ENCODE data around the gene TRIM60. TPM values are rescaled to one million over a fixed set of nuclear protein-coding genes. Genes with fewer than 3 reads are reported as not detected.

The TRIM60 gene
- total RNA-seq, 2 donors from 2014 or later = not detected

DNA sequence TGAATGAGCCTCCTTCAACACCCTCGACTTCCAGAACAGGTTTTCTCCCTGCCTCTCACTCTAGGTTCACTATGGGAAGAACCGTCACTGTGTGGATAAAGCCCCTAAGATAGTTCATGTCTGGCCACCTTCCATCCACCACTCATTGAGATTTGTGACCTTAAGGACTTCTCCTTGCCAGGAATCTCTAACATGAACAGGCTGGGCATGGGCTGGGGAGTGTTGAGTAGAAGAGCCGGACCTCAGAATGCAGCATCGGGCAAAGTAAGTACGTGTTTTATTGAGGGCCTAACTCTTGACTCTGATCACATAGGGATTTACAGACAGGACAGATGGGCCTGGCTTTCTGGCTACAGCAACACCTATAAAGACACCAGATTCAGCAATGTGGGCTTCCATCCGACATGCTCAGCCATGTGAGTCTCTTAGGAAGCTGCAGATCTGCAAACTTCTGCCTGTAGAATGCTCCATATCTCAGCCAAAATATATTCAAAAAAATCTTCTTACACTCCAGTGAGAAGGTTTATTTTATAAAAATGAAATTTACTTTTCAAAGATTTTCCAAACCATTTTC, 26.4 kb upstream of the TRIM60 start:
- no peaks in the 10 kb centered on the region for H3K4me1 ChIP-seq
- DNase-seq (no peak), ATAC-seq (no peak)
- no peak overlapping the region for H3K27ac ChIP-seq
- H3K27me3 ChIP-seq = no peaks in the 10 kb centered on the region
- H3K36me3 ChIP-seq (replicated peaks in 1 of 2; ENCODE audit: insufficient read depth in 1 of 2, low read depth in 2 of 2) = no peaks in the 10 kb centered on the region
- intact Hi-C loops (cut with DNase I) = no loop called here
- whole genome bisulfite sequencing, 2 donors = 65 to 69% methylated on average over 6 of the region's 6 CpGs
- H3K4me3 ChIP-seq = no peak overlapping the region
- TF ChIP-seq POLR2A (IDR thresholded peaks at IDR 0.05) = no peak
- TF ChIP-seq, protein P1, sequence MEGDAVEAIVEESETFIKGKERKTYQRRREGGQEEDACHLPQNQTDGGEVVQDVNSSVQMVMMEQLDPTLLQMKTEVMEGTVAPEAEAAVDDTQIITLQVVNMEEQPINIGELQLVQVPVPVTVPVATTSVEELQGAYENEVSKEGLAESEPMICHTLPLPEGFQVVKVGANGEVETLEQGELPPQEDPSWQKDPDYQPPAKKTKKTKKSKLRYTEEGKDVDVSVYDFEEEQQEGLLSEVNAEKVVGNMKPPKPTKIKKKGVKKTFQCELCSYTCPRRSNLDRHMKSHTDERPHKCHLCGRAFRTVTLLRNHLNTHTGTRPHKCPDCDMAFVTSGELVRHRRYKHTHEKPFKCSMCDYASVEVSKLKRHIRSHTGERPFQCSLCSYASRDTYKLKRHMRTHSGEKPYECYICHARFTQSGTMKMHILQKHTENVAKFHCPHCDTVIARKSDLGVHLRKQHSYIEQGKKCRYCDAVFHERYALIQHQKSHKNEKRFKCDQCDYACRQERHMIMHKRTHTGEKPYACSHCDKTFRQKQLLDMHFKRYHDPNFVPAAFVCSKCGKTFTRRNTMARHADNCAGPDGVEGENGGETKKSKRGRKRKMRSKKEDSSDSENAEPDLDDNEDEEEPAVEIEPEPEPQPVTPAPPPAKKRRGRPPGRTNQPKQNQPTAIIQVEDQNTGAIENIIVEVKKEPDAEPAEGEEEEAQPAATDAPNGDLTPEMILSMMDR (IDR thresholded peaks at IDR 0.05) = no peak
- no peaks in the 10 kb centered on the region for H3K9me3 ChIP-seq

DNA sequence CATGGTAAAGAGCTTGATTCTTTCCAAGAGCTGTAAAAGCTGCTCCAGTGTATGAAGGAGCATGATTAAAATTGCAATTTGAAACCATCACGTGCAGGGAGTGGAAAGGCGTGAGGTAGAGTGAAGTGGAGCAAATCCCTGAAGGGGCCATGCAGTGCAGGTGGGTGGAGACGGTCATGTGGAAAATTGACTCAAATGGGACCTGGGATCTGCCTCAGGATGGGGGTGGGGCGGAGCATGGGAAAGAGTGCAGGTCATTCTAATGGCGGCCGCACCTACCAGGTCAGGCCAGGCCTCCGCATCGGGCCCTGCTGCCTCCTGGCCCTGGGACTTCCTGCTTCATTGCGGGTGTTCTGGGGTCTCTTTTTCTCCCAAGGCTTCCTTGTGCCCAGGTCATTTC, 25.3 kb upstream of the TRIM60 start:
- H3K27ac ChIP-seq = no peak overlapping the region
- no peaks in the 10 kb centered on the region for H3K4me1 ChIP-seq
- intact Hi-C loops (cut with DNase I) = no loop called here
- ATAC-seq (no peak), DNase-seq (no peak)
- no peaks in the 10 kb centered on the region for H3K9me3 ChIP-seq
- no peak overlapping the region for H3K4me3 ChIP-seq
- no peaks in the 10 kb centered on the region for H3K27me3 ChIP-seq
- 72 to 80% methylated on average over 7 to 9 of the region's 9 CpGs for WGBS, 2 donors
- TF ChIP-seq, protein P1 (IDR thresholded peaks at IDR 0.05) = no peak
- no peak for TF ChIP-seq POLR2A (IDR thresholded peaks at IDR 0.05)
- no peaks in the 10 kb centered on the region for H3K36me3 ChIP-seq (replicated peaks in 1 of 2; ENCODE audit: insufficient read depth in 1 of 2, low read depth in 2 of 2)

DNA sequence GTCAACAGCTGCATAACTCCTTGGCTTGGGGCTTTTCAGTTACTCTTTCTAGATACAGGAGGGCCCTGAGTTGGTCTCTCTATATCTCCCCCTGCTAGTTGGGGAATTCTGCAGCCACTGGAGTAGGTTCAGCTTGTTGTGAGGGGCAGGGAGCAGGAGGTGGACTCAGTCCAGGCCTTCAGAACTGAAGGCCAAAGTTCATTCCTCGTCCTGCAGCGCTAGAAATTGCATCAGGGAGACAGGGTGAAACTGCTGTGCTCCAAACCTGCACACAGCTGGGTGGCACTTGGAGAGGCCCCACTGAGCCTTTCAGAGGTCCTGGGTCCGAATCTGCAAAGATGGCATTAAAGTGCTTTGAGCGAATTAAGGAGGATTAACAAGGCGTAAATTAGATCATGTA, 24.9 kb upstream of the TRIM60 start:
- Histone ChIP-seq H3K36me3 (replicated peaks in 1 of 2; ENCODE audit: insufficient read depth in 1 of 2, low read depth in 2 of 2) (no peaks in the 10 kb centered on the region), H3K27ac (no peak overlapping the region), H3K4me1 (no peaks in the 10 kb centered on the region), H3K27me3 (no peaks in the 10 kb centered on the region), H3K4me3 (no peak overlapping the region), H3K9me3 (no peaks in the 10 kb centered on the region)
- WGBS, 2 donors = 43 to 70% methylated on average over 5 of the region's 5 CpGs
- DNase-seq (no peak), ATAC-seq (no peak)
- intact Hi-C loops (cut with DNase I) = no loop called here
- TF ChIP-seq POLR2A (IDR thresholded peaks at IDR 0.05) = no peak
- TF ChIP-seq, protein P1 (IDR thresholded peaks at IDR 0.05) = no peak

DNA sequence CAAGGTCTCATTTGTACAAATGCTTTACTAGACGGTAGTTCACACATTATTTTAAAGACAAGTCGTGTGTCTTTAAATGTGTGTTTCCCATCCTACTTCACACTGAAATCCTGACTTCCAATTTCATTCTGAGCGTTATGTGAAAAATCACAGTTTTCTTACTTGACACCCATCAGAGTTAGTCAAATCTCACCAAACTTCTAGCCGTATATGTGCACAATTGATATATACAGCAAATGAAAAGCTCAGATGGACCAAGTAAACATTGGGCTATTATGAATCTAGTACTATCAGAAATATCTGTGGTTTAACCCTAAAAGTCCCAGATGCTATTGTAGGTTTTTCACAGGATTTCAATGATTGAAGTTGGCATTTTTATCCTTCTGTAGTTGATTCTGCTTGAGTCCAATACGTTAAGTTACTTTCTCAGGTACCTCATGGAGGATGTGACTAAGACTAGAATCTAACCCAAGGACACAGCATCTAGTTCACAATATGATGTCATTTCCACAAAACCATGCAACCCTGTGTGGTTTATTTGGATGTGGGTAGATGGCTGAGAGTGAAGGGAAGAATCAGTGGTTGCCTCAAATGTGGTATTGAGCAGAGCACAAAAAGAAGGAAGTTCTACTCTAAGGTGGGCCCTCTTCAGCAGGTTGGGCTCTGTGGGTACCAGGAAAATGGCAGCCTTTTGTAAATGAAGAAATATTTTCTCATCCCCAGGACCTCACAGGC, 22.1 kb upstream of the TRIM60 start:
- DNase-seq (no peak), ATAC-seq (no peak)
- intact Hi-C loops (cut with DNase I) = no loop called here
- no peak overlapping the region for H3K4me3 ChIP-seq
- WGBS, 2 donors = 39 to 45% methylated on average over 5 of the region's 5 CpGs
- TF ChIP-seq, protein P1 (IDR thresholded peaks at IDR 0.05) = no peak
- TF ChIP-seq POLR2A (IDR thresholded peaks at IDR 0.05) = no peak
- H3K27ac ChIP-seq = no peak overlapping the region
- no peaks in the 10 kb centered on the region for H3K27me3 ChIP-seq
- no peaks in the 10 kb centered on the region for H3K36me3 ChIP-seq (replicated peaks in 1 of 2; ENCODE audit: insufficient read depth in 1 of 2, low read depth in 2 of 2)
- no peaks in the 10 kb centered on the region for H3K9me3 ChIP-seq
- no peaks in the 10 kb centered on the region for H3K4me1 ChIP-seq

DNA sequence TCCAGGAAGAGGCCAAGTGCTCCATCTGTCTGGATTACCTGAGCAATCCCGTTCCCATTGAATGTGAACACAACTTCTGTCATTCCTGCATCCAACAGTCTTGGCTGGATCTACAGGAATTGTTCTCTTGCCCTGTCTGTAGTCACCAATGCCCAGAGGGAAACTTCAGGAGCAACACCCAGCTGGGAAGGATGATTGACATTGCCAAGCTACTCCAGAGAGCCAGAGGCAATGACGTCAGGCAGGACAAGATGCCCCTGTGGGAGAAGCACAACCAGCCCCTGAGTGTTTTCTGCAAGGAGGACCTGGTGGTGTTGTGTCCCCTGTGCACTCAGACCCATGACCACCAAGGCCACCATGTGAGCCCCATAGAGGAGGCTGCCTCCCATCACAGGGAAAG, 21.3 kb upstream of the TRIM60 start:
- Histone ChIP-seq H3K4me3 (no peak overlapping the region), H3K27ac (no peak overlapping the region), H3K9me3 (no peaks in the 10 kb centered on the region), H3K36me3 (replicated peaks in 1 of 2; ENCODE audit: insufficient read depth in 1 of 2, low read depth in 2 of 2) (no peaks in the 10 kb centered on the region), H3K27me3 (no peaks in the 10 kb centered on the region), H3K4me1 (no peaks in the 10 kb centered on the region)
- intact Hi-C loops (cut with DNase I) = no loop called here
- DNase-seq (no peak), ATAC-seq (no peak)
- 50 to 80% methylated on average over 1 to 2 of the region's 2 CpGs for WGBS, 2 donors
- no peak for TF ChIP-seq POLR2A (IDR thresholded peaks at IDR 0.05)
- TF ChIP-seq, protein P1 (IDR thresholded peaks at IDR 0.05) = no peak
